A549 (cell line): ENCODE results near the gene SPRED3. TPM values are rescaled to one million over a fixed set of nuclear protein-coding genes. Genes with fewer than 3 reads are reported as not detected.

Experiments
- ATAC-seq, 2 experiments: fragments of 200-7000 bp in 1 of 2; fragments of >200 bp in 1 of 2; cut with Nextera tagmentation in 1 of 2; cut with Tn5 transposase in 1 of 2; 3 replicates each; pipeline versions ENCODE4 v1.8.0 to v1.9.1; 2018 to 2020; ENCODE audit warnings: mild to moderate bottlenecking in 1 of 2, moderate library complexity in 1 of 2
- CTCF ChIA-PET: fragments of 300-600 bp; sonication (Branson Sonifier 250); formaldehyde crosslinking; extraction: SDS; loops from one replicate; lab custom pipeline; 2021; ENCODE audit warnings: antibody characterized with exemption, inconsistent platforms; lab: Yijun Ruan, JAX
- POLR2A ChIA-PET: fragments of 350-600 bp; formaldehyde crosslinking; extraction: SDS; loops from one replicate; lab custom pipeline; 2021; ENCODE audit warnings: antibody characterized with exemption, inconsistent platforms; lab: Yijun Ruan, JAX
- DNase-seq, 2 experiments: peaks; one replicate each; pipeline versions ENCODE4 v3.0.0 to v3.0.0-alpha.2; 2011 to 2016; ENCODE audit warnings: low read depth in 1 of 2, low spot score in 1 of 2
- FAIRE-seq: peaks from 2 replicates; lab custom pipeline; 2011; peaks lifted over from hg19 to GRCh38; lab: Jason Lieb, UNC
- H3K27ac ChIP-seq, 2 experiments: fragments of >200 bp; sonication (Bioruptor Twin); formaldehyde crosslinking; 3 replicates each; pipeline ENCODE4 v1.5.1; 2016 to 2017
- H3K4me1 ChIP-seq: fragments of >200 bp; sonication (Bioruptor Twin); formaldehyde crosslinking; 3 replicates; pipeline ENCODE4 v1.6.1; 2016
- H3K4me2 ChIP-seq: fragments of >200 bp; sonication (Bioruptor Twin); formaldehyde crosslinking; 3 replicates; pipeline ENCODE4 v1.6.1; 2016
- H3K4me3 ChIP-seq: fragments of >200 bp; sonication (Bioruptor Twin); formaldehyde crosslinking; 3 replicates; pipeline ENCODE4 v1.5.1; 2016
- H3K9me3 ChIP-seq: fragments of >200 bp; sonication (Bioruptor Twin); formaldehyde crosslinking; 3 replicates; pipeline ENCODE4 v1.6.1; 2016
- BHLHE40 ChIP-seq: IDR thresholded peaks from 2 replicates; pipeline ENCODE4 v1.6.1; 2012; ENCODE audit warnings: low read depth, low read length, inconsistent platforms
- CEBPB ChIP-seq, 2 experiments: fragments of >200 bp in 1 of 2; sonication (Bioruptor Twin) in 1 of 2; formaldehyde crosslinking in 1 of 2; IDR thresholded peaks; 2 replicates each; pipeline ENCODE4 v1.6.1; 2012 to 2016
- CHD4 ChIP-seq: fragments of 200-600 bp; sonication (generic); IDR thresholded peaks from 2 replicates; pipeline ENCODE4 v1.6.1; 2016; ENCODE audit warnings: antibody characterized with exemption, mild to moderate bottlenecking, borderline replicate concordance
- EHF ChIP-seq: fragments of 250-450 bp; sonication (Bioruptor Pico); IDR thresholded peaks from 2 replicates; pipeline ENCODE4 v1.5.0; 2020; ENCODE audit warnings: mild to moderate bottlenecking
- FOSB ChIP-seq: fragments of 250-450 bp; sonication (Bioruptor Pico); IDR thresholded peaks from 2 replicates; pipeline ENCODE4 v1.5.0; 2020; ENCODE audit warnings: mild to moderate bottlenecking, moderate library complexity
- GATA3 ChIP-seq: IDR thresholded peaks from 2 replicates; pipeline ENCODE4 v1.6.1; 2012; ENCODE audit warnings: borderline replicate concordance
- HOXB13 ChIP-seq: fragments of 250-450 bp; sonication (Bioruptor Pico); IDR thresholded peaks from 2 replicates; pipeline ENCODE4 v1.5.0; 2020; ENCODE audit warnings: low read depth, mild to moderate bottlenecking, moderate library complexity
- JUN ChIP-seq, 2 experiments: fragments of >200 bp; sonication (Bioruptor Twin); formaldehyde crosslinking; IDR thresholded peaks; 2 replicates in 1 of 2; 3 replicates in 1 of 2; pipeline ENCODE4 v1.6.1; 2016 to 2017
- MAZ ChIP-seq: fragments of 150-350 bp; IDR thresholded peaks from 2 replicates; pipeline ENCODE4 v1.6.1; 2014; ENCODE audit warnings: antibody characterized with exemption, low read depth, low read length, borderline replicate concordance
- MYC ChIP-seq: IDR thresholded peaks from 2 replicates; pipeline ENCODE4 v1.6.1; 2012; ENCODE audit warnings: mild to moderate bottlenecking, inconsistent platforms, low read length, improper control_type of control experiment, borderline replicate concordance
- NFE2L2 ChIP-seq: fragments of 150-350 bp; conservative IDR thresholded peaks from 2 replicates; pipeline ENCODE4 v1.6.1; 2014; ENCODE audit warnings: low read length
- POLR2A ChIP-seq: IDR thresholded peaks from 2 replicates; pipeline ENCODE4 v1.6.1; 2012; ENCODE audit warnings: mild to moderate bottlenecking, low read length
- RAD21 ChIP-seq, 2 experiments: fragments of >200 bp in 1 of 2; sonication (Bioruptor Twin) in 1 of 2; formaldehyde crosslinking in 1 of 2; IDR thresholded peaks in 1 of 2; conservative IDR thresholded peaks in 1 of 2; 2 replicates in 1 of 2; 3 replicates in 1 of 2; pipeline ENCODE4 v1.6.1; 2012 to 2018; ENCODE audit warnings: inconsistent platforms in 1 of 2
- RARB ChIP-seq: fragments of 250-450 bp; sonication (Bioruptor Pico); IDR thresholded peaks from 2 replicates; pipeline ENCODE4 v1.8.0; 2021; ENCODE audit warnings: mild to moderate bottlenecking, moderate library complexity
- SREBF2 ChIP-seq: fragments of 450-650 bp; IDR thresholded peaks from 2 replicates; pipeline ENCODE4 v1.6.1; 2014; ENCODE audit warnings: mild to moderate bottlenecking, moderate library complexity
- TFCP2L1 ChIP-seq: fragments of 250-450 bp; sonication (Bioruptor Pico); IDR thresholded peaks from 2 replicates; pipeline ENCODE4 v1.5.0; 2021; ENCODE audit warnings: mild to moderate bottlenecking
- ZC3H11A ChIP-seq: fragments of 450-650 bp; IDR thresholded peaks from 2 replicates; pipeline ENCODE4 v1.6.1; 2014; ENCODE audit warnings: antibody characterized with exemption, mild to moderate bottlenecking
- ZFP36 ChIP-seq: fragments of 450-650 bp; IDR thresholded peaks from 2 replicates; pipeline ENCODE4 v1.6.1; 2014; ENCODE audit warnings: borderline replicate concordance; ENCODE audit not compliant: partially characterized antibody
- WGBS: methylation state at CpG from one replicate; pipeline ENCODE4 v1.1.6; 2017; ENCODE audit errors: missing lambda C conversion rate; 5-methylcytosine and 5-hydroxymethylcytosine counted together
- polyA plus RNA-seq, 4 experiments: library from polyadenylated mRNA; depleted of rRNA in 3 of 4; stranded (reverse); fragments of >200 nt; fragmentation: RNase III in 1 of 4; extraction: RNeasy Plus Mini Kit Qiagen cat#74134 plus additional on column Dnase treatment in 1 of 4; gene quantifications; 2 replicates in 3 of 4; 3 replicates in 1 of 4; pipeline ENCODE4 v1.2.3, GENCODE V29; 2011 to 2017
- TF ChIP-seq, protein P1 (sequence below): IDR thresholded peaks from 2 replicates; pipeline ENCODE4 v1.6.1; 2012
- TF ChIP-seq, protein P2 (sequence below): fragments of >200 bp; sonication (Bioruptor Twin); formaldehyde crosslinking; IDR thresholded peaks from 3 replicates; pipeline ENCODE4 v1.5.1; 2016
- TF ChIP-seq, protein P3 (sequence below): fragments of 200-600 bp; sonication (generic); IDR thresholded peaks from 2 replicates; pipeline ENCODE4 v1.6.1; 2016; ENCODE audit warnings: antibody characterized with exemption, mild to moderate bottlenecking, moderate library complexity
- TF ChIP-seq, protein P4 (sequence below): fragments of 150-350 bp; IDR thresholded peaks from 2 replicates; pipeline ENCODE4 v1.6.1; 2014; ENCODE audit warnings: low read depth, mild to moderate bottlenecking, low read length
- TF ChIP-seq, protein P5 (sequence below): fragments of >200 bp; sonication (Bioruptor Twin); formaldehyde crosslinking; IDR thresholded peaks from 2 replicates; pipeline ENCODE4 v1.6.1; 2016

SPRED3 gene
- polyA plus RNA-seq, 2 of the 4 experiments (the other 2 are of a cell fraction): 2.8 to 3.0 TPM

DNA sequence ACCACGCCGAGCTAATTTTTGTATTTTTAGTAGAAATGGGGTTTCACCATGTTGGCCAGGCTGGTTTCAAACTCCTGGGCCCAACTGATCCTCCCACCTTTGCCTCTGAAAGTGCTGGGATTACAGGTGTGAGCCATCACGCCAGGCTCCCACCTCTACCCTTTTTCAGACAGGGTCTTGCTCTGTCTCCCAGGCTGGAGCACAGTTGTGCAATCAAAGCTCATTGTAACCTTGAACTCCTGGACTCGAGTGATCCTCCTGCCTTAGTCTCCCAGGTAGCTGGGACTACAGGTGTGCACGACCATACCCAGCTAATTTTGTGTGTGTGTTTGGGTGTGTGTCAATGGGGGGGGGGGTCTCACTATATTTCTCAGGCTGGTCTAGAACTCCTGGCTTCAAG is 35.8 kb downstream of the SPRED3 start:
- no peak overlapping the region for H3K27ac ChIP-seq
- no peaks in the 10 kb centered on the region for H3K4me1 ChIP-seq
- no peak for ATAC-seq
- TF ChIP-seq HOXB13 (CRISPR knock-in tag) (no peak), CEBPB (IDR thresholded peaks at IDR 0.05) (peak in 1 of 2 experiments; percentile 62; a peak in 1 of 4 replicates), JUN (IDR thresholded peaks at IDR 0.05) (no peak)
- TF ChIP-seq, protein P1, sequence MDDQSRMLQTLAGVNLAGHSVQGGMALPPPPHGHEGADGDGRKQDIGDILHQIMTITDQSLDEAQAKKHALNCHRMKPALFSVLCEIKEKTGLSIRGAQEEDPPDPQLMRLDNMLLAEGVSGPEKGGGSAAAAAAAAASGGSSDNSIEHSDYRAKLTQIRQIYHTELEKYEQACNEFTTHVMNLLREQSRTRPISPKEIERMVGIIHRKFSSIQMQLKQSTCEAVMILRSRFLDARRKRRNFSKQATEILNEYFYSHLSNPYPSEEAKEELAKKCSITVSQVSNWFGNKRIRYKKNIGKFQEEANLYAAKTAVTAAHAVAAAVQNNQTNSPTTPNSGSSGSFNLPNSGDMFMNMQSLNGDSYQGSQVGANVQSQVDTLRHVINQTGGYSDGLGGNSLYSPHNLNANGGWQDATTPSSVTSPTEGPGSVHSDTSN: no peak
- TF ChIP-seq, protein P2, sequence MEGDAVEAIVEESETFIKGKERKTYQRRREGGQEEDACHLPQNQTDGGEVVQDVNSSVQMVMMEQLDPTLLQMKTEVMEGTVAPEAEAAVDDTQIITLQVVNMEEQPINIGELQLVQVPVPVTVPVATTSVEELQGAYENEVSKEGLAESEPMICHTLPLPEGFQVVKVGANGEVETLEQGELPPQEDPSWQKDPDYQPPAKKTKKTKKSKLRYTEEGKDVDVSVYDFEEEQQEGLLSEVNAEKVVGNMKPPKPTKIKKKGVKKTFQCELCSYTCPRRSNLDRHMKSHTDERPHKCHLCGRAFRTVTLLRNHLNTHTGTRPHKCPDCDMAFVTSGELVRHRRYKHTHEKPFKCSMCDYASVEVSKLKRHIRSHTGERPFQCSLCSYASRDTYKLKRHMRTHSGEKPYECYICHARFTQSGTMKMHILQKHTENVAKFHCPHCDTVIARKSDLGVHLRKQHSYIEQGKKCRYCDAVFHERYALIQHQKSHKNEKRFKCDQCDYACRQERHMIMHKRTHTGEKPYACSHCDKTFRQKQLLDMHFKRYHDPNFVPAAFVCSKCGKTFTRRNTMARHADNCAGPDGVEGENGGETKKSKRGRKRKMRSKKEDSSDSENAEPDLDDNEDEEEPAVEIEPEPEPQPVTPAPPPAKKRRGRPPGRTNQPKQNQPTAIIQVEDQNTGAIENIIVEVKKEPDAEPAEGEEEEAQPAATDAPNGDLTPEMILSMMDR: no peak
- ChIA-PET POLR2A (no interaction called here), CTCF (interaction anchor here (0.6 to 11.1 kb wide), 11 partner anchors 21 to 628 kb away, joined by 3 to 116 read pairs (median 4); partner anchors contain the start of genes FAM98C, MRPS12 and SARS2)
- no peak overlapping the region for H3K4me3 ChIP-seq
- H3K4me2 ChIP-seq: no peak overlapping the region
- no peak for DNase-seq
- FAIRE-seq: no peak
- no peaks in the 10 kb centered on the region for H3K9me3 ChIP-seq
- 66% methylated on average over 5 of the region's 5 CpGs for WGBS

DNA sequence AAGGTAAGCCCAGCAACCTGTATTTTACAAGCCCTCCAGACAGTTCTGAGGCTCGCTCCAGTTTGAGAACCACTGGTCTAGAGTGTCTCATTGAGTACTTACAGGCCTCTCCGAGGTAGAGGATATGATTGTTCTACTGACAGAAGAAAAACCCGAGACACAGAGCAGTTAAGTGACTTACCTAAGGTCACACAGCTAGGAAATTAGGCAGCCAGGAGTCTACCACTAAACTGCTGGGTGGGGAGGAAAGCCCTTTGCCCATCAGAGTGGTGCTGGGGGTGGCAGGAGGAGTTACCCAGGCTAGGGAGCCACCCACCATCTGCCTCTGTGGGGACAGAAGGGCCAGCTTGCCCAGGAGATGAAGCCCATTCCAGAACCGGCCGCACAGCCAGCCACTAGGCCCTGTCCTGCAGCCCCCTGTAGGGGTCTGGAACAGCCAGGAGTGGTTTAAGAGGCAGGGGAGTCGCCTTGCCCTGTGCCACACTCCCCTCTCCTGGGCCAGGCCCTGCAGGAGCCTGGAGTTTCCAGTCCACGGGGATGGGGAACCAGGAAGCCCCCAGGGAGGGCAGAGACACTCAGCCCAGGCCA is 36.8 kb downstream of the SPRED3 start:
- ATAC-seq (peak in 1 of 2 experiments; percentile 10; a peak in 2 of 6 replicates), FAIRE-seq (no peak), DNase-seq (no peak)
- 59% methylated on average over 7 of the region's 7 CpGs for WGBS
- H3K4me2 ChIP-seq: no peak overlapping the region
- ChIA-PET CTCF (interaction anchor here (0.6 to 11.1 kb wide), 11 partner anchors 10 to 627 kb away, joined by 3 to 116 read pairs (median 3); partner anchors contain the start of genes FAM98C, MRPS12 and SARS2), POLR2A (no interaction called here)
- no peak overlapping the region for H3K27ac ChIP-seq
- H3K4me3 ChIP-seq: no peak overlapping the region
- H3K4me1 ChIP-seq: no peaks in the 10 kb centered on the region
- TF ChIP-seq NFE2L2 (no peak), POLR2A (no peak), TFCP2L1 (CRISPR knock-in tag) (no peak), EHF (no peak), SREBF2 (no peak), ZFP36 (peak; percentile 50)
- H3K9me3 ChIP-seq: no peaks in the 10 kb centered on the region

DNA sequence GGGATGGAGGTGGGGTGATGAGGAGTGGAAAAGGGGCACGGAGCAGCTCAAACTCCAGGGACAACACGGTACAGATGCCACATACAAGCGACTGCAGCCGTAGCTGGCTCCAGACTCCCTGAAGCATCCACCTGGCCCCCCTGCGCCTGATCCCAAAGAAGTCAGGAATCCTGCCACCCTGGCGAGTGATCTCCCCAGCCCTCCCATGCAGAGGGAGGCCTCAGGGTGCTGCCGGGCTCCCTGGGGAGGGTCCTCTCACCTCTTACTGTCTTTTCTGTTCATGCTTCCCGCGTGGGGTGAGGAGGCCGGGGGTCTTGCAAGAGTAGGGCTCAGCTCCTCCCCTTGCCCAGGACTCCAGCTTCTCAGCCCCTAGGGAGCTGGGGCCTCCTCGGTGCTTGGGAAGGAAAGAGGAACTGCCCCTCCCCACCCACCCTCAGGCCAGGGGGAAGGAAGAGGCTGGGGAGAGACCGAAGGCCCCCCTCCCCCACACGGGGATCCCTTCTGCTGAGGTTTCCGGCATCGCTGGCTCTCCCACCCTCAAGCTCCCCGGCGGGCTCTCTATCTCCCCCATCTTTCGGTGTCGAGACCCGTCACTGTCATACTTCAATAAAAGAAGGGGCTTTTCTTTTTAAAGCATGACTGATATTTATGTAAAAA is 37.4 kb downstream of the SPRED3 start, which contains the start of gene RASGRP4:
TSS of gene RASGRP4 (minus strand) at position 410 of the 657 bp plus-strand sequence. CDS start at position 282, 128 bp downstream.
- DNase-seq (no peak), ATAC-seq (peak in 1 of 2 experiments; percentile 7; a peak in 2 of 6 replicates), FAIRE-seq (no peak)
- TF ChIP-seq, protein P3, sequence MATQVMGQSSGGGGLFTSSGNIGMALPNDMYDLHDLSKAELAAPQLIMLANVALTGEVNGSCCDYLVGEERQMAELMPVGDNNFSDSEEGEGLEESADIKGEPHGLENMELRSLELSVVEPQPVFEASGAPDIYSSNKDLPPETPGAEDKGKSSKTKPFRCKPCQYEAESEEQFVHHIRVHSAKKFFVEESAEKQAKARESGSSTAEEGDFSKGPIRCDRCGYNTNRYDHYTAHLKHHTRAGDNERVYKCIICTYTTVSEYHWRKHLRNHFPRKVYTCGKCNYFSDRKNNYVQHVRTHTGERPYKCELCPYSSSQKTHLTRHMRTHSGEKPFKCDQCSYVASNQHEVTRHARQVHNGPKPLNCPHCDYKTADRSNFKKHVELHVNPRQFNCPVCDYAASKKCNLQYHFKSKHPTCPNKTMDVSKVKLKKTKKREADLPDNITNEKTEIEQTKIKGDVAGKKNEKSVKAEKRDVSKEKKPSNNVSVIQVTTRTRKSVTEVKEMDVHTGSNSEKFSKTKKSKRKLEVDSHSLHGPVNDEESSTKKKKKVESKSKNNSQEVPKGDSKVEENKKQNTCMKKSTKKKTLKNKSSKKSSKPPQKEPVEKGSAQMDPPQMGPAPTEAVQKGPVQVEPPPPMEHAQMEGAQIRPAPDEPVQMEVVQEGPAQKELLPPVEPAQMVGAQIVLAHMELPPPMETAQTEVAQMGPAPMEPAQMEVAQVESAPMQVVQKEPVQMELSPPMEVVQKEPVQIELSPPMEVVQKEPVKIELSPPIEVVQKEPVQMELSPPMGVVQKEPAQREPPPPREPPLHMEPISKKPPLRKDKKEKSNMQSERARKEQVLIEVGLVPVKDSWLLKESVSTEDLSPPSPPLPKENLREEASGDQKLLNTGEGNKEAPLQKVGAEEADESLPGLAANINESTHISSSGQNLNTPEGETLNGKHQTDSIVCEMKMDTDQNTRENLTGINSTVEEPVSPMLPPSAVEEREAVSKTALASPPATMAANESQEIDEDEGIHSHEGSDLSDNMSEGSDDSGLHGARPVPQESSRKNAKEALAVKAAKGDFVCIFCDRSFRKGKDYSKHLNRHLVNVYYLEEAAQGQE: no peak
- TF ChIP-seq BHLHE40 (no peak), MAZ (no peak), CHD4 (no peak), CEBPB (IDR thresholded peaks at IDR 0.05) (no peak), FOSB (CRISPR knock-in tag) (no peak), RAD21 (conservative IDR thresholded peaks at IDR 0.05 in 1 of 2, IDR thresholded peaks at IDR 0.05 in 1 of 2) (no peak), SREBF2 (no peak), ZC3H11A (no peak), MYC (no peak), GATA3 (no peak), RARB (no peak)
- TF ChIP-seq, protein P4, sequence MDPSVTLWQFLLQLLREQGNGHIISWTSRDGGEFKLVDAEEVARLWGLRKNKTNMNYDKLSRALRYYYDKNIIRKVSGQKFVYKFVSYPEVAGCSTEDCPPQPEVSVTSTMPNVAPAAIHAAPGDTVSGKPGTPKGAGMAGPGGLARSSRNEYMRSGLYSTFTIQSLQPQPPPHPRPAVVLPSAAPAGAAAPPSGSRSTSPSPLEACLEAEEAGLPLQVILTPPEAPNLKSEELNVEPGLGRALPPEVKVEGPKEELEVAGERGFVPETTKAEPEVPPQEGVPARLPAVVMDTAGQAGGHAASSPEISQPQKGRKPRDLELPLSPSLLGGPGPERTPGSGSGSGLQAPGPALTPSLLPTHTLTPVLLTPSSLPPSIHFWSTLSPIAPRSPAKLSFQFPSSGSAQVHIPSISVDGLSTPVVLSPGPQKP: no peak
- TF ChIP-seq, protein P5, sequence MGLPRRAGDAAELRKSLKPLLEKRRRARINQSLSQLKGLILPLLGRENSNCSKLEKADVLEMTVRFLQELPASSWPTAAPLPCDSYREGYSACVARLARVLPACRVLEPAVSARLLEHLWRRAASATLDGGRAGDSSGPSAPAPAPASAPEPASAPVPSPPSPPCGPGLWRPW: no peak
- WGBS: 73% methylated on average over 20 of the region's 20 CpGs
- no peak within 1 kb of the TSS for H3K27ac ChIP-seq
- H3K4me1 ChIP-seq: no peaks in the 10 kb centered on the region
- H3K9me3 ChIP-seq: no peaks in the 10 kb centered on the region
- ChIA-PET POLR2A (no interaction called here), CTCF (interaction anchor here (0.6 to 11.1 kb wide), 5 partner anchors 9 to 505 kb away, joined by 3 to 116 read pairs (median 6); partner anchors contain the start of genes FAM98C, MRPS12 and SARS2)
- H3K4me3 ChIP-seq: no peak within 1 kb of the TSS
- no peak within 1 kb of the TSS for H3K4me2 ChIP-seq
